Adrenal gland (tissue), 12 donors: ENCODE results near the gene ITGB5. TPM values are rescaled to one million over a fixed set of nuclear protein-coding genes. Genes with fewer than 3 reads are reported as not detected.

Experiments
- DNase-seq, 7 donors: peaks; one replicate each; pipeline ENCODE4 v3.0.0-alpha.2; 2019 to 2020
- H3K27ac ChIP-seq, 5 donors: fragments of 200-600 bp; sonication (generic) in 4 of 5; 1 replicate in 3 of 5; 2 replicates in 2 of 5; pipeline versions ENCODE4 v1.5.1 to v1.8.0; 2016 to 2020; ENCODE audit warnings: mild to moderate bottlenecking in 1 of 5
- H3K27me3 ChIP-seq: fragments of 200-600 bp; 2 replicates; pipeline ENCODE4 v1.8.0; 2021
- H3K36me3 ChIP-seq, 2 donors: fragments of 200-600 bp; replicated peaks in 1 of 2; 1 replicate in 1 of 2; 2 replicates in 1 of 2; pipeline versions ENCODE4 v1.5.1 to v1.8.0; 2018 to 2022
- H3K4me1 ChIP-seq, 2 donors: fragments of 200-600 bp; replicated peaks in 1 of 2; 1 replicate in 1 of 2; 2 replicates in 1 of 2; pipeline versions ENCODE4 v1.5.1 to v1.8.0; 2018 to 2021
- H3K4me3 ChIP-seq, 4 donors: fragments of 200-600 bp; sonication (generic) in 3 of 4; one replicate each; pipeline ENCODE4 v1.5.1; 2016 to 2018
- H3K9me3 ChIP-seq, 3 donors: fragments of 200-600 bp; sonication (generic) in 1 of 3; replicated peaks in 1 of 3; 1 replicate in 2 of 3; 2 replicates in 1 of 3; pipeline versions ENCODE4 v1.5.1 to v1.8.0; 2016 to 2021
- CTCF ChIP-seq, 6 experiments: fragments of 450-650 bp in 4 of 6; fragments of 200-600 bp in 2 of 6; sonication (generic) in 1 of 6; IDR thresholded peaks; 1 replicate in 5 of 6; 2 replicates in 1 of 6; pipeline versions ENCODE4 v1.5.1 to v1.8.0; 2016 to 2021; ENCODE audit warnings: antibody characterized with exemption in 6 of 6, mild to moderate bottlenecking in 2 of 6, moderate library complexity in 1 of 6
- POLR2A ChIP-seq, 2 donors: fragments of 450-650 bp; IDR thresholded peaks; one replicate each; pipeline ENCODE4 v1.6.1; 2017; ENCODE audit warnings: antibody characterized with exemption in 2 of 2, mild to moderate bottlenecking in 2 of 2, moderate library complexity in 1 of 2
- WGBS, 4 donors: extraction: QIAGEN DNeasy Blood & Tissue Kit in 2 of 4; methylation state at CpG; one replicate each; pipeline versions ENCODE4 v1.1.5 to v1.1.7; 2013 to 2017; 5-methylcytosine and 5-hydroxymethylcytosine counted together
- intact Hi-C, 2 donors: fragments of 100-400 bp; cut with DNase I; formaldehyde crosslinking; loops; one replicate each; pipeline versions ENCODE4 v1.14.1 to v1.15.0; 2022 to 2023
- polyA plus RNA-seq, 3 donors: library from polyadenylated mRNA; stranded (reverse); fragments of 200-250 nt in 2 of 3; fragments of 350-450 nt in 1 of 3; fragmentation: Illumina TruSeq in 1 of 3; extraction: RNeasy Lipid Tissue Mini Kit (QIAGEN cat#74804) in 1 of 3; gene quantifications; one replicate each; pipeline ENCODE4 v1.2.3, GENCODE V29; 2013 to 2014
- total RNA-seq, 9 donors: library from RNA; depleted of rRNA in 4 of 9; stranded (reverse); fragments of >200 nt in 4 of 9; fragments of 120-200 nt in 1 of 9; fragmentation: NEBNext Ultra II Directional in 1 of 9; extraction: Animal tissue kit (Norgen Biotek cat#: 25700) in 1 of 9; gene quantifications; one replicate each; pipeline versions ENCODE4 v1.1.0 to v1.2.4, GENCODE V29; 2013 to 2023
- donor health status: healthy with polysubstance abuse.
- donor health status: Bipolar disorder and iron deficiency.
- donor health status: DM: yes; HTN: yes; CAD: no.
- donor health status: DM: no; HTN: no; CAD: no.
- donor health status: DM: no; HTN: no; CAD: no.
- donor health status: DM: yes; HTN: yes; CAD: no.

ITGB5 gene
- total and polyA plus RNA-seq, 12 donors: 9.4 to 404 (median 94.8) TPM

GRCh38 chr3:124774327-124774718, 112.8 kb downstream of the ITGB5 start:
- WGBS, 4 donors: 39 to 66% (median 66%) methylated on average over 6 of the region's 6 CpGs
- H3K36me3 ChIP-seq: no peaks in the 10 kb centered on the region
- no peaks in the 10 kb centered on the region for H3K27me3 ChIP-seq
- DNase-seq: peak in 5 of 7 donors; percentile 49 to 81 (median 78)
- no peak for TF ChIP-seq POLR2A (IDR thresholded peaks at IDR 0.05)
- TF ChIP-seq CTCF (IDR thresholded peaks at IDR 0.05): no peak
- H3K4me1 ChIP-seq: peaks cover 16 to 51% of the 10 kb centered on the region in 2 donors
- intact Hi-C loops: no loop called here
- no peak overlapping the region for H3K4me3 ChIP-seq
- H3K9me3 ChIP-seq: no peaks in the 10 kb centered on the region
- H3K27ac ChIP-seq: peak overlapping the region in 1 of 5 donors; percentile 84

GRCh38 chr3:124773351-124774326, 113.5 kb downstream of the ITGB5 start:
- Histone ChIP-seq H3K4me3 (no peak overlapping the region), H3K4me1 (peaks cover 16 to 51% of the 10 kb centered on the region in 2 donors), H3K36me3 (peaks cover 0 to 4% of the 10 kb centered on the region in 2 donors), H3K27ac (peak overlapping the region in 3 of 5 donors; percentile 58 to 84 (median 71)), H3K27me3 (no peaks in the 10 kb centered on the region), H3K9me3 (no peaks in the 10 kb centered on the region)
- 91 to 95% (median 94%) methylated on average over 11 to 17 of the region's 17 CpGs for WGBS, 4 donors
- DNase-seq: no peak
- intact Hi-C loops: no loop called here
- TF ChIP-seq POLR2A (IDR thresholded peaks at IDR 0.05) (no peak), CTCF (IDR thresholded peaks at IDR 0.05) (no peak)

GRCh38 chr3:124772081-124772831, 114.9 kb downstream of the ITGB5 start:
- DNase-seq: peak; percentile 62 to 96 (median 78)
- no peaks in the 10 kb centered on the region for H3K9me3 ChIP-seq
- WGBS, 4 donors: 19 to 34% (median 25%) methylated on average over 16 to 17 of the region's 17 CpGs
- H3K27me3 ChIP-seq: no peaks in the 10 kb centered on the region
- TF ChIP-seq POLR2A (IDR thresholded peaks at IDR 0.05) (peak in 1 of 2 donors; percentile 34), CTCF (IDR thresholded peaks at IDR 0.05) (no peak)
- intact Hi-C loops: no loop called here
- no peak overlapping the region for H3K4me3 ChIP-seq
- H3K36me3 ChIP-seq: peaks cover 0 to 18% of the 10 kb centered on the region in 2 donors
- peaks cover 16 to 51% of the 10 kb centered on the region in 2 donors for H3K4me1 ChIP-seq
- peak overlapping the region in 4 of 5 donors; percentile 1 to 84 (median 64) for H3K27ac ChIP-seq

- Histone ChIP-seq H3K4me1 (peaks cover 16 to 46% of the 10 kb centered on the region in 2 donors), H3K27me3 (no peaks in the 10 kb centered on the region), H3K4me3 (no peak overlapping the region), H3K36me3 (peaks cover 0 to 28% of the 10 kb centered on the region in 2 donors), H3K27ac (peak overlapping the region in 2 of 5 donors; percentile 22 to 36), H3K9me3 (no peaks in the 10 kb centered on the region)
- 74 to 82% (median 78%) methylated on average over 2 of the region's 2 CpGs for WGBS, 4 donors
- no peak for TF ChIP-seq POLR2A (IDR thresholded peaks at IDR 0.05)
- no peak for TF ChIP-seq CTCF (IDR thresholded peaks at IDR 0.05)
- intact Hi-C loops: no loop called here
- DNase-seq: no peak
Measured at GRCh38 chr3:124771083-124771445, 116.1 kb downstream of the ITGB5 start.
